HG02943 (cell line): ENCODE results near the gene TULP4.

Experiments
- ATAC-seq: cut with Tn5 transposase; IDR thresholded peaks from one replicate; pipeline ENCODE4 v1.9.1; 2021; ENCODE audit warnings: mild to moderate bottlenecking, low read depth, moderate library complexity; ENCODE audit not compliant: unreplicated experiment

The TULP4 gene

DNA sequence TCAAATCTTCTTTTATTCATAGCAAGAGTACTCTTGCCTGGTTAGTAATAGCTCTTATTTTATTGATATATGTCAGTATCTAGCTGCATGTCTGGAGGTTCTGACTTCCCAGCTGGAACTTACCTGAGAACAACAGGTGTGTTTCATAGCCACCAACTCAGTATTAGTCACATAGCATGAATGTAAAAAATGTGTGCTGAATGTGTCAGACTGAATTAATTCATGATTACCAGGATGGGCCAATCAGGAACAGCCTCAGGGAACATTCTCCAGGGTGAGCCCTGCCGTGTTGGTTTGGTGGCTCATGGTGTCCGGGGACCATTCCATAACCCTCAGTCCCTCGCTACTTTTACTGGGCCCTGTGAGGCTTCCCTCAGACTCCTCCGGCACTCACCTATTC, 99.7 kb downstream of the TULP4 start:
- ATAC-seq = no peak

DNA sequence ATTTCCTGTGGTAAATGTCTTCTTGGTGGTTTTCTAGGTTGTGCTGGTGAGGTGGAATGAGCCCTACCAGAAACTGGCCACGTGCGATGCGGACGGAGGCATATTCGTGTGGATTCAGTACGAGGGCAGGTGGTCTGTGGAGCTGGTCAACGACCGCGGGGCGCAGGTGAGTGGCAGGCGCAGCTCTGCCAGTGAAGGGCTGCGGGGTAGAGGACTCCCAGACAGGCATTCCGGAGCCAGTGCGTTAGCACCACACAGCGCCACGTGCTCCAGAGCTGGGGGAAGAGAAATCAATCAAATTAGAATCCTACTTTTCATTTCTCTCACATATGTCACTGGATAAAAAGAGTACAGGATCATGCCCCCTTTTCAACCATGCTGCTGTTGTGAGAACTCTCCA, 100.8 kb downstream of the TULP4 start:
- no peak for ATAC-seq

DNA sequence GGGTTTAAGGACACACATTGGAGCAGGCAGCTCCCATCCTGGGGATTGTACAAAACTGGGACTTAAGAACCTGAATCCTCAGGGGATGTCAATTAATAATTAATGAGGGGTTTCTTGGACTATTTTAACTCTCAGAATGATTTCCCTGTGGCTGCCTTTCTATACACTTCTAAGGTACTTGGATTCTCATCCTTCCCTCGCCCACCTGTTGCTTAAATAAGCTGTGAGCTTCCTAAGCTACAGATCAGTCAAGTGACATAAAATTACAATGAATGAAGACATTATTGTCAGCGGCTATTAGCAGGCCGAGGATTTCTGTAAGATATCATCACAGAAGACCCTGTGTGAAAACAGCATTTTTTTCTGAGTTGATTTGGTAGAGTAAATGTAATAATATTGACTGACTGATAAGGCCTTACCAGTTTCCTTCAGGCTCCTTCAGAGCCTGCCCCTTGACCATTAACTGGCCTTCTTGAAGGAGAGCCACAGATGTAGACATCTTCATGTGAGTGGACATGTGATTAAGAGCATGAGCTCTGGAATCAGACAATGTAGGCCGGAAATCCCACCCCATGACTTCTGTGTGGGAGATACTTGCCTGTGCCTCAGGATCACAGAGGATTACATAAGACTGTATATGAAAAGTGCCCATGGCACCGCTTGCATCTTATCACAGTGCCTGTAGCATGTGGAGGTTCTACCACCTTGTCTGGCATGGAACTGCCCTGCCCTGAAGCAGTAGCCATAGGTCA, 101.7 kb downstream of the TULP4 start:
- no peak for ATAC-seq

DNA sequence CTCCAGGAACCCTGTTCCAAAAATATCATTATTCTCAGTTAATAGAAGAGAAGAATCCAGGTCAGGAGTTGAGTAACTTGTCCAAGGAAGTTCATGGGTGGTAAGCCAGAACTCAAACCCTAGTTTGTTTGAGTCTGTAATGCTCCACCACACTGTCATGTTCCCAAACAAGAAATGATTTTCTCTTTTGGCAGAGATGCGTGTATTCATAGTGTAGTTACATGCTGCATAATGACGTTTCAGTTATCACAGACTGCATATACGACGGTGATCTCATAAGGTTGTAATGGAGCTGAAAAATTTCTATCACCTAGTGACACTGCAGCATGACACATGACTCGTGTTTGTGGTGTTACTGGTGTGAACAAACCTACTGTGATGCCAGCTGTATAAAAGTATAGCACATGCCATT, 102.6 kb downstream of the TULP4 start:
- ATAC-seq = no peak

DNA sequence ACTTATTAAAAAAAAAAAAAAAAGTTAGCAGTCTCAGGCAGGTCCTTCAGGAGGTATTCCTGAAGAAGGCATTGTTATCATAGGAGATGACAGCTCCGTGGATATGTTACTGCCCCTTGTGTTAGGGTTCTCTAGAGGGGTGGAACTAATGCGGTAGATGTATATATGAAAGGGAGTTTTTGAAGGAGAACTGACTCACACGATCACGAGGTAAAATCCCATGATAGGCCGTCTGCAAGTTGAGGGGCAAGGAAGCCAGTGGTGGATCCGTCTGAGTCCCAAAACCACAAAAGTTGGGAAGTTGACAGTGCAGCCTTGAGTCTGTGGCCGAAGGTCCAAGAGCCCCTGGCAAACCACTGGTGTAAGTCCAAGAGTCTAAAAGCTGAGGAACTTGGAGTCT, 103.4 kb downstream of the TULP4 start:
- no peak for ATAC-seq

DNA sequence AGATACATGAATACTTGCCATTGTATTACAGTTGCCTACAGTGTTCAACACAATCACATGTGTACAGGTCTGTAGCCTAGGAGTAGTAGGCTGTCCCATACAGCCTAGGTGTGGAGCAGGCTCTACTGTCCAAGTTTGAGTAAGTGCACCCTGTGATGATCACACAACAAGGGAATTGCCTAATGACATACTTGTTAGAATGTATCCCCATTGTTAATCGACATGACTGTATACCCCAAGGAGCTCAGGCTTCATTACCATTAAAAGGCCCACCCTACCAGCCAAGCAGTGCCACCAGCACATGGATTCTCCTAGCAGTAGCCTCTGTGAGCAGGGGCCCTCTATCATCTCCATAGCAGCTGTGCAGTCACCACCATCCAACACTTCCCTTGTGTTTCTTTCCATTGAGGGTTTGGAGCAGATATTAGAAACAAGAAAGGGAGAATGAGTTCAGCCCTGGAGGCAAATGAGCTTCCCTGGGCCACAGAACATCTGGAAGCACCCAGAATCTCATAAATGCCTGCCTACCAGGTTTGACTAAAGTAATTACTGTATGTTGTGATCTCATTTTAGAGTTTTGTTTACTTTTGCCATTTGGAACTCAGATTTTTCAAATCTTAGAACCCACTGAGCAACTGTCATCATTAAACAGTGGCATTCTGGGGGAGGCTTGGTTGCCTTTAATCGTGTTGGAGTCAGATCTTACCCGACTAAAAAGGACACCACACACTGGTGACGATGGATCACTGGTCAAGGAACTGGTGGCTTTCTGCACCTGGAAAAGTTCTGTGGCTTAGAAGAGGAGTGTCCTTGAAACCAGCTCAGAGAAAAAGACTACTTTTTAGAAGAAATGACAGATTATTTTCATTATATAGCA, 104.9 kb downstream of the TULP4 start:
- ATAC-seq = no peak

DNA sequence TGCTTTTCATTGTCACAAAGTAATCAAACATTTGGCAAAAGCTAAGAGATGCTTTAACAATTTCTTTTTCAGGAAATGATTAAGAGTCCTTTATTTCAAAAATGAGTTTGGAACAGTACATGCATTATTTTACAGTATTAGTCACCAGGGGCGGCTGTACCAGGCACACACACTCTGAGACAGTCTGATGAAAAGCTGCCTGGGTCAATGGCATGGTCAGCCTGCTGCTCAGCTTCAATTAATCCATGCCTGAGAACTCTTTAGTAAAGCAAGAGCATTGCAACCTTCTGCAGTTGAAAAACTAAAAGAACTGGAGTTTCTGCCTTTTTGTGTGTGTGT, 105.5 kb downstream of the TULP4 start:
- ATAC-seq = no peak

DNA sequence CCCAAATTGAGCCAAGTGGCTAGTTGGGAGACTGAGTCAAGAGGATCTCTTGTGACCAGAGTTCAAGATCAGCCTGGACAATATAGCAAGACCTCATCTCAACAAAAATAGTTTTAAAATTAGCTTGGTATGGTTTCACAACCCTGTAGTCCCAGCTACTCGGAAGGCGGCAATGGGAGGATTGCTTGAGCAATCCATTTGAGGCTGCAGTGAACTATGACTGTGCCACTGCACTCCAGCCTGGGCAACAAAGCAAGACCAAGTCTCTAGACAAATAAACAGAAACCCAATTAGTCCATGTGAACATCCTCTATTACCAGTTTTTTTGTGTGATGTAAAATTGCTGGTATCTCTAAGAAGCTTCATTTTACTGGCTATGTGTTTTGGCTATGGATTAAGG, 106.2 kb downstream of the TULP4 start:
- ATAC-seq = no peak

DNA sequence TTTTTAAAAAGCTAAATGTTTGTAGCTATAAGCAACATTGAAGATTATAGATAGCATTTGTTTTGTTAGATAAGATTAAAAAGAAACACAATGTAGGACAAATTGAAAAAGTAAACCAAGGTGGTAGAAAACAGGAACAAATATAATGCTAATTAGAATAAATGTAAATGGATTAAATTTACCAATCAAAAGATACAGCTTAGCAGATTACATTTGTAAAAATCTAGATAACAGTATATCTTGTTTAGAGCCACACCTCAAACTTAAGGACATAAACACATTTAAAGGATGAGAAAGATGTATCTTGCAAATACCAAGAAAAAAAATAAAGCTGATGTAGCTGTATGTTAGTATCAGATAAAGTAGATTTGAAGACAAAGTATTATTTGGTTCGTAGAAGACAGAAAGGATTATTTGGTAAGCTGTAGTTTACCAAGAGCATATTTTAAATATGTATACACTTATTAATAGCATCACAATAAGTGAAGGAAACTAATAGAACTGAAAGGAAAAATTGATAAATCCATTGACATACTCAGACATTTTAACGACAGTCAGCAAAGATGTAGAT, 107.2 kb downstream of the TULP4 start:
- no peak for ATAC-seq

DNA sequence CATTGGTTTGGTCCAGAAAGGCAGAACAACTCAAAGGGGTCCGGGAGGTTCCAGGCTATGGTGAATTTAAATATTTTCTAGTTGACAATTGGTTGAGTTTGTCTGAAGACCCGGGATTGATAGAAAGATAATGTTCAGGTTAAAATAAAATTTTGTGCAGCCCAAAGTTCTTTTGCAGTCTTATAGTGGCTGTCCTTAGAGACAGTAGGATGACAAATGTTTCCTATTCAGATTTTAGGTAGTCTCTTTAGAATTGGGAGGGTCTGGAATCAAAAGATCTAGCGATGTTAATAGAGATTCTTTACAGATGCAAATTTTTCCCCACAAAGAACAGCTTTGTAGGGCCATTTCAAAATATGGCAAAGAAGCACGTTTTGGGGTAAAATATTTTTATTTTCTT, 109.1 kb downstream of the TULP4 start:
- no peak for ATAC-seq

DNA sequence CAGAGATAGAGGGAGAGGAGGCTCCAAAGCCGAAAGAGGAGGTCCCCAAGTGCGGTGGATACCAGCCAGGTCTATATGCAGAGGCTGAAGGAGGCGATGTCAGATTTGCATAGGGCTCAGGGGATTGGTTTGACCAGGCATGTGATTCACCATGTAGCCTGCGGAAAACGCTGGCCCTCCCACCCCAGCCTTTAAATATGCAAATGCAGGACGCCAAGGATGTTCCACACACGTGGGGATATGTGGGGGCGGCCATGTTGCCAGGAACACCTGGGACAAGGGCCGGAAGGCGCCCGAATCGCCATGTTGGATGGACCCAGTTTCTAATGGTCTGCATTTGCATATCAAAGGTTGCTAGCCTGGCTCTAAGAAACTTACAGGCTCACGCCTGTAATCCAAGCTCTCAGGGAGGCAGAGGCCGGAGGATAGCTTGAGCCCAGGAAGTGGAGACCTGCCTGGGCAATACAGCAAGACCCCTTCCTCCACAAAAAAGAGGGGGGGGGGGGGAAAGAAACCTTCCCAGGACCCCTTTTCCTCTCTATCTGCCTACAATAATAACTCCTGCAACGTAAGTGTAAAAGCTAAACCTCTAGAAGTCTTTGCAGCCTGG, 110.5 kb downstream of the TULP4 start:
- ATAC-seq = no peak

DNA sequence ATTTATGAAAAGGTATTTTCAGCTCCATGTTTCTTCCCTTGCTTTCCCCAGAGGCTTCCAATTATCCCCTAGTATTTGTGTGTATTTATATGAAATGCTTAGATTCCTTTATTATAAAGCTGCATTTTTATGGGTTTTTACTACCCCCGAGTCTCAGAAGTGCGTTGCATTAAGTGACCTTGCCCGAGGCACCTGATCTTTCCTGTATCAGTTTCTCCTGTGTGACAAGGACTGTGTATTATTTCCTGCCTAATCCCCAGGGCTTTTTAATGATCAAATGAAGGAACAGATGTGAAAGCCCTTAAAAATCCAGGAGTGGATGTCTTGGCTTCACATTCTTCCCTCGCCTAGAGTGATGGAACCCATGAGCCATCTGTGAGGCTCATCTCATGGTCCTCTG, 118.8 kb downstream of the TULP4 start:
- ATAC-seq = no peak

DNA sequence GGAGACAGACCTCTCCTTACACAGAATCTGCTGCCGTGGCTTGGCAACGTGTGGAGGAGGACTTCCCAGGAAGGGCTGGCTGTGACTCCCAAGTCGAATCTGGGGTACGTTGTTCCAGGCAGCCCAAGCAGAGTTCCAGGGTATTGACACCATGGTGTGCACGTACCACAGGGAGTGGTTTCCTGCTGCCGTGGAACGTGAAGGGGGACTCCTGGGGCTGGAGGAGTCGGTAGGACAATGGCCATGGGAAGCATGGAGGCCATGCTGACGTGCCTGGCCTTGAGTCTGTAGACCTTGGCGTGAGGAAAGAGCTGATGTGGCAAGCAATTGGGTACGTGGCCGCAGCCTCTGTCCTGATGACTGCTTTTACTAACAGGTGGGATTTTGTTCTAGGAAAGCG, 119.3 kb downstream of the TULP4 start:
- no peak for ATAC-seq

DNA sequence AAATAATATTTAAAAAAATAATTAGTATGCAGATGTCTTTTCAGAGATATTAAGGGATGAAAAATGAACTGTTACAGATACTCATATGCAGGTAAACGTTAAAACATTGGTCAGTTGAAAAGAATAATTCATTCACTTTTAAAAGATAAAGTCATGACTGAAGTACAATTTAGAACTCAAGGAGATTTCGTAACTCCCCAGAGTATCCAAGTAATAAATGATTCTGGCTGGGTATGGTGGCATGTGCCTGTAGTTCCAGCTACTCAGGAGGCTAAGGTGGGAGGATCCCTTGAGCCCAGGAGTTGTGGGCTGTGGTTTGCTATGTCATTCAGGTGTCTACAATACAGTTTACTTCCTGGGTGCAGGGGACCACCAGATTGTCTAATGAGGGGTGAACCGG, 125.3 kb downstream of the TULP4 start:
- ATAC-seq = no peak

DNA sequence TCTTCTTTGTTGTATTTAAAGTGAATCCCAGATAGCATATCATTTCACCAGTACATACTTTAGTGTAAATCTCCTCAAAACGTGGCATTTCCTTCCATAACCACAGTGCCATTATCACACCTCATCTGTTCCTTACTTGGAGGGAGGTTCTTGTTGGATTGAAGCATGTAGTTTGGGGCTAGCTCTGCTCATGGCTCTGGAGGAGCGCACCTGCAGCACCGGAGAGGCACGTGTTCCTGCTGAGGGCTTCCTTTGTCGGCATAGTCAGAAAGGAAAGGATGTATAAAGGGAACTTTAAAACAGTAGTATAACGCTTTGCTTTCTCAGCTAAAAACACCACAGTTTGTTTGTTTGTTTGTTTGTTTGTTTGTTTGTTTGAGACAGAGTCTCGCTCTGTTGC, 126.0 kb downstream of the TULP4 start:
- ATAC-seq = no peak

DNA sequence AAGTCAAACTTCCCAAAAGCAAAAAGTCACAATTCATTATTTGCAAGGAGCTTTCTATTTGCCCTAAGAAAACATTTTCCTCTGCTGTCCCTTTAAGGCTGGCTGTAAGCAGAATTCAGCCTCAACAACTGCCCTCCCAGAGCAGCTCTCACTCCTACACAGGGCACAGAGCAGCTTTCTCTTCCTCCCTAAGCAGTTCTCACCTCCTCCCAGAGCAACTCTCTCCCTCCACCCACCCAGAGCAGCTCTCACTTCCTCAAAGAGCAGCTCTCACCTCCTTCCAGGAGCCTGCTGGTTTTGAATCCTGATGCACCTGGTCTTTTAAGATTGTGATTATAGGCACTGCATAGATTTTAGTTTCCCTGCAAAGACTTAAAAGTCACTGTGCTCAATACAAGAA, 127.0 kb downstream of the TULP4 start:
- ATAC-seq = peak; percentile 83

DNA sequence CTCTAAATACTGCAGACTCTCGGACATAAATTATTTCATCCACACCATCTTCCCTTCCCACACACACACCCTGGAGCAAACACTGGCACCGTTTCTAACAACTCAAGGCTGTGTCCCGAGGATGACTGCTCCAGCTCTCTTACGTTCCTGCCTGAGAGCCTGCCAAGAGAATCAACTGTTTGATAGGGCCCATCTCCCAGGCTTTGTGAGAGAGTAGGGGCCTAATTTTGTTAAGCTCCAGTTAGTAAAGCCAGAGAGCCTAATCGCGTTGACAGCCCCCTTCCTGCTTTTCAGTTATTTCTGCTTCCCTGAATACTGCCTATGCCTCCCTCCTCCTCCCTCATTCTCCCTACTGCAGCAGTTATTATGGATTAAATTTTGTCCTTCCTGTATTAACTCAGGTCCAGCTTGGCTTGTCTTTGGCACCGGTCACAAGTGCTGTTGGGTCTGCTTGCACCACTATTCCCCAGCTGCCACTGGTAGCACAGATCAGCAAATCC, 129.5 kb downstream of the TULP4 start:
- no peak for ATAC-seq

DNA sequence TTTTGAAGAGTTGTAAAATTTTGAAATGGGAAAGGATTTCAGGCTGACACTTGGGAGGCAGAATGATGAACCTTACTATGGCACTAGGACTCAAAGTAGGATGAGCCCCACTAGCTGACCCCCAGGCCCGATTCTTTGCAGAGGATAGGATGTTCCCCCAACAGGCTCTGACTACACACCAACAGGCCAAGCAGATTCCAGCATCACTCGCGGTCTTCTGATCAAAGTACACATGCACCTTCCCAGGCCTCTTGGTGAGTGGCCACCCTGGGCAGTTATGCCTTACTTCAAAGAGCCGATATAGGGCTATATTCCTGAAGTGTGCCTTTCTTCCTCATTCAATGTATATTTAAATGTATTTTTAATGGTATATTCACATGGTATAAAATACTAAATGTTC, 130.0 kb downstream of the TULP4 start:
- ATAC-seq = no peak

DNA sequence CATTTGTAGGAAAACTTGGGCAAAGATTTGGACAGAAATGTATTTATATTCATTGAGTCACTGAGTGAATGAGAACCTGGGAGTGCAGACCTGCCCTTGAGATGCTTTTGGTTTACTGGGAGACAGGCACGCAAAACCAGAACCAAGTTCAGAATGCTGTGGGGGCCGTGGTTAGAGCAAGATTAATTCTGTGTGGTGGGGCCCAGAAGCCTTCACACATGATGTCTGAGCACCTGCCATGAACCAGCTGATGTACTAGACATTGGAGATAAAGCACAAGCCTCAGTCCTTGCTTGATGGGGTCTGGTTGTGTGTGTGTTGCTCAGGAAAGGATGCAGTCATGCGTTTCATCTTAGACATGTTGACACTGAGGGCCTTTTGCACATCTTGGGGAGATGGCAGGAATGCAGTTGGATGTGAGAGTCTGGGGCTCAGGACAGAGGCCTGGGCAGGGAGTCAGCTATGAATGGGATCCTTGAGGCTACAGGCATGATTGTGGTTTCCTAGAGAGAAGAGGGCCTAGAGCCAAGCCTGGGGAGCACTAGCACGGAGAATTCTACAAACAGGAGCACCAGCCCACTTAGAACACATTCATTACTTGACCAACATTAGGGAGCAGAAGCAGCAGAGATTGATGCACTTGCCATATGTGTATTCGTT, 133.3 kb downstream of the TULP4 start:
- no peak for ATAC-seq

DNA sequence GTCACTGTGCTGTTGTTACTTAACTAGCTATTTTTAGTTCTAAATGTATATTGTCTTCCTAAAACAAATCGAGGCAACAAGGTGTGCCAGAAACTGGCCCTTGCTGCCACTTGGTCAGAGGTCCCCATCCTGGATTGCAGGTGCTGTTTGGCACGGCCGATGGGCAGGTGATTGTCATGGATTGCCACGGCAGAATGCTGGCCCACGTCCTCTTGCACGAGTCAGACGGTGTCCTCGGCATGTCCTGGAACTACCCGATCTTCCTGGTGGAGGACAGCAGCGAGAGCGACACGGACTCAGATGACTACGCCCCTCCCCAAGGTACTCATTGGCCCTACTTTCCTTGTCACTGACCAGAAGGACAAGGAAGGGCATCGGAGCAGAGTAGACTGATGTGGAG, 136.6 kb downstream of the TULP4 start:
- no peak for ATAC-seq

DNA sequence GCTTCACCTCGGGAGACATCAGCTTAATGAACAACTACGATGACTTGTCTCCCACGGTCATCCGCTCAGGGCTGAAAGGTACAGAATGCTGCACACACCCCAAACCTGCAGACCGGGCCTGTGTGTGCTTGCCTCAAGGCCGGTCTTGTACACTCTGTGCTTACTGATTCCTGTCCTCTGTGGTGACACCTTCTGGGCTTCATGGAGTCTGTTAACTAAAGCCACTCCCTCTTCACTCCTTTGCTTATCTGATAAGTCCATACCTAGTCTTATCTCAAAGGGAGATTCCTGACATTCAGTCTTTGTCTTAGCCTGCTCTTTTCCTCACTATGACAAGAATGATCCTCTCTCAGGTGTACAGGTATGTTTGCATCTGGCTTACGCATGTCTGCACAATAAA, 139.9 kb downstream of the TULP4 start:
- ATAC-seq = no peak
